Heart left ventricle (tissue), 16 donors: Measurements from ENCODE around the gene CCDC148. TPM values are rescaled to one million over a fixed set of nuclear protein-coding genes. Genes with fewer than 3 reads are reported as not detected.
"Not testable (repeated sequence)": the region's sequence is repeated elsewhere in the genome, so short reads cannot be mapped to it uniquely, and the experiment has no call there.

ENCODE experiments used
- ATAC-seq, 4 donors: fragments of 200-7000 bp; cut with Tn5 transposase; one replicate each; pipeline ENCODE4 v1.9.1; 2020 to 2022; ENCODE audit warnings: moderate library complexity in 4 of 4, mild to moderate bottlenecking in 3 of 4, moderate number of reproducible peaks in 1 of 4
- DNase-seq, 5 donors: peaks; one replicate each; pipeline ENCODE4 v3.0.0-alpha.2; 2020
- H3K27ac ChIP-seq, 12 donors: fragments of 200-600 bp; sonication (generic) in 4 of 12; one replicate each; pipeline versions ENCODE4 v1.5.0 to v1.8.0; 2016 to 2022; ENCODE audit warnings: mild to moderate bottlenecking in 2 of 12
- H3K27me3 ChIP-seq, 9 donors: fragments of 200-600 bp; sonication (generic) in 2 of 9; one replicate each; pipeline versions ENCODE4 v1.5.1 to v1.8.0; 2016 to 2022; ENCODE audit warnings: mild to moderate bottlenecking in 3 of 9
- H3K36me3 ChIP-seq, 9 donors: fragments of 200-600 bp; sonication (generic) in 2 of 9; one replicate each; pipeline versions ENCODE4 v1.5.0 to v1.8.0; 2018 to 2022; ENCODE audit warnings: mild to moderate bottlenecking in 2 of 9
- H3K4me1 ChIP-seq, 12 donors: fragments of 200-600 bp; sonication (generic) in 4 of 12; one replicate each; pipeline versions ENCODE4 v1.5.0 to v1.8.0; 2016 to 2022; ENCODE audit warnings: mild to moderate bottlenecking in 3 of 12
- H3K4me3 ChIP-seq, 12 donors: fragments of 200-600 bp; sonication (generic) in 4 of 12; one replicate each; pipeline versions ENCODE4 v1.5.0 to v1.8.0; 2017 to 2022; ENCODE audit warnings: mild to moderate bottlenecking in 9 of 12, moderate library complexity in 4 of 12
- H3K9me3 ChIP-seq, 12 donors: fragments of 200-600 bp; sonication (generic) in 4 of 12; one replicate each; pipeline versions ENCODE4 v1.5.0 to v1.8.0; 2016 to 2022; ENCODE audit warnings: mild to moderate bottlenecking in 1 of 12
- CTCF ChIP-seq, 12 donors: fragments of 200-600 bp; sonication (generic) in 4 of 12; IDR thresholded peaks; one replicate each; pipeline versions ENCODE4 v1.5.0 to v1.8.0; 2018 to 2022; ENCODE audit warnings: antibody characterized with exemption in 12 of 12, mild to moderate bottlenecking in 5 of 12
- POLR2A ChIP-seq, 2 donors: fragments of 450-650 bp; IDR thresholded peaks; one replicate each; pipeline ENCODE4 v1.6.1; 2017; ENCODE audit warnings: antibody characterized with exemption in 2 of 2, mild to moderate bottlenecking in 2 of 2, moderate library complexity in 2 of 2
- WGBS, 4 donors: extraction: QIAGEN DNeasy Blood & Tissue Kit in 2 of 4; methylation state at CpG; one replicate each; pipeline versions ENCODE4 v1.1.5 to v1.1.7; 2013 to 2018; 5-methylcytosine and 5-hydroxymethylcytosine counted together
- intact Hi-C, 10 donors: fragments of 100-400 bp; cut with DNase I; formaldehyde crosslinking; loops; one replicate each; pipeline versions ENCODE4 v1.11.1 to v1.14.2; 2022
- polyA plus RNA-seq, 2 donors: library from polyadenylated mRNA; stranded (reverse); fragments of 200-250 nt; gene quantifications; one replicate each; pipeline ENCODE4 v1.2.3, GENCODE V29; 2013
- total RNA-seq, 9 donors: library from RNA; depleted of rRNA in 2 of 9; stranded (reverse); fragments of >200 nt in 2 of 9; fragmentation: NEBNext Ultra II Directional in 3 of 9; extraction: Animal tissue kit (Norgen Biotek cat#: 25700) in 3 of 9; gene quantifications; one replicate each; pipeline versions ENCODE4 v1.1.0 to v1.2.4, GENCODE V29; 2016 to 2023
- donor health status: ischemic (EF 13 %, LVEDD 7.1; RV severe dilation, severe dysfunction).
- donor health status: healthy with polysubstance abuse.
- donor health status: DM: no; HTN: yes; CAD: no.
- donor health status: DM: no; HTN: no; CAD: no.
- donor health status: ischemic (EF 25% LVEDD 6.9; RV normal size, moderate dysfunction).
- donor health status: ischemic (EF 25% LVEDD 5.7; RV mildly dilated, moderate dysfunction).
- donor health status: healthy.
- donor health status: DM: yes; HTN: yes; CAD: no.
- donor health status: ischemic (EF 35%, LVEDD 5.7; RV mildly dilated, moderate dysfunction).
- donor health status: nonischemic (EF 11% LVEDD 7.7; RV severe dilation, severe dysfunction).
- donor health status: DM: yes; HTN: yes; CAD: no.
- donor health status: PGD.
- donor health status: ischemic (EF 29% LVEDD 5.4; RV normal size, mild dysfunction).
- donor health status: nonischemic (EF 23%, LVEDD 6.1; RV moderate dilation, normal function).

Gene CCDC148
- total and polyA plus RNA-seq, 11 donors = 0.24 to 1.2 (median 0.75) TPM; not detected in 2

DNA sequence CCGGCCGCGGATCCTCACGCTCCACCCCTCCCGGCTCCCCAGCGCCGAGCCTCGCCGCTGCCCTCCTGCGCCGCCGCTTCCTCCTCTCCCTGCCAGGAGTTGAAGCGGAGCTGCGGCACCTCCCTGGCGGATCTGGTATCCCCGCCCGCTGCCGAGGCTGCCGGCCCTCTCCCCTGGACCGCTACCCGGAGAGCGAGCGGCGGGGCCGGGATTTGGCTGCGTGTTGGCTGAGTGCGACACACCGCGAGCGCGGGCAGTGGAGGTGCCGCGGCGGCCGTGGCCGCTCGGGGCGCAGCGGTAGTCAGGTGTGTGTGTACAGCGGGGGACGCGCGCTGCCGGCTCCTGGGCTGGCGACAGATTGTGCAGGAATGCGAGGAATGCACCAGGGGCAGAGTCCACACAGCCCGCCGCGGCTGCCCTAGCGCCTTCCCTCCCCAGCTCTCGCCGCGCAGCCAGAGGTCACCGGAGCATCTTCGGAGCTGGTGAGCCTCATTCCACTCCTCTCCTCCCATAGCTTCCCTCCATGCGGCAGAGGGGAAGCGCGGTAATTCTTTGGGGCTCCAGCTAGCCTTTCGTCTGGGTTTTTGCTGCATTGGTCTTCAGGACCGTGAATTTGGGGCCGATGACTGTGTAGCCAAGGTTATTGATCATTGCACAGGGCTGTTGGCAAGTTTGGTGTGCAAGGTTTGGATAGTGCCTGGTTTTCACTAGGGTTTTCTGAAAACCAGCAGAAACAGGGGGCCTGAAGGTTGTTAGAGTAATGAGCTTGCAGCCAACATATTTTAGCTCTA is 1.5 kb upstream of the CCDC148 start:
- Histone ChIP-seq H3K27me3 (no peaks in the 10 kb centered on the region), H3K4me1 (peaks cover 0 to 42% (median 21%) of the 10 kb centered on the region in 12 donors), H3K36me3 (no peaks in the 10 kb centered on the region), H3K4me3 (peak overlapping the region; percentile 66 to 98 (median 87)), H3K9me3 (no peaks in the 10 kb centered on the region), H3K27ac (peak overlapping the region; percentile 89 to 98 (median 96))
- intact Hi-C loops = loop anchor here (2.0 to 10.0 kb wide), 17 partner anchors 79 to 681 kb away; partner anchors contain the start of gene ACVR1 (in 1 of the 10)
- 0 to 2% (median 1%) methylated on average over 20 to 61 of the region's 61 CpGs for WGBS, 4 donors
- peak; percentile 48 to 71 (median 68) for ATAC-seq
- DNase-seq = peak in 4 of 5 donors; percentile 60 to 77 (median 66)
- TF ChIP-seq POLR2A (IDR thresholded peaks at IDR 0.05) (peak in 1 of 2 donors; percentile 52), CTCF (IDR thresholded peaks at IDR 0.05) (peak in 9 of 12 donors; percentile 13 to 52 (median 29))

DNA sequence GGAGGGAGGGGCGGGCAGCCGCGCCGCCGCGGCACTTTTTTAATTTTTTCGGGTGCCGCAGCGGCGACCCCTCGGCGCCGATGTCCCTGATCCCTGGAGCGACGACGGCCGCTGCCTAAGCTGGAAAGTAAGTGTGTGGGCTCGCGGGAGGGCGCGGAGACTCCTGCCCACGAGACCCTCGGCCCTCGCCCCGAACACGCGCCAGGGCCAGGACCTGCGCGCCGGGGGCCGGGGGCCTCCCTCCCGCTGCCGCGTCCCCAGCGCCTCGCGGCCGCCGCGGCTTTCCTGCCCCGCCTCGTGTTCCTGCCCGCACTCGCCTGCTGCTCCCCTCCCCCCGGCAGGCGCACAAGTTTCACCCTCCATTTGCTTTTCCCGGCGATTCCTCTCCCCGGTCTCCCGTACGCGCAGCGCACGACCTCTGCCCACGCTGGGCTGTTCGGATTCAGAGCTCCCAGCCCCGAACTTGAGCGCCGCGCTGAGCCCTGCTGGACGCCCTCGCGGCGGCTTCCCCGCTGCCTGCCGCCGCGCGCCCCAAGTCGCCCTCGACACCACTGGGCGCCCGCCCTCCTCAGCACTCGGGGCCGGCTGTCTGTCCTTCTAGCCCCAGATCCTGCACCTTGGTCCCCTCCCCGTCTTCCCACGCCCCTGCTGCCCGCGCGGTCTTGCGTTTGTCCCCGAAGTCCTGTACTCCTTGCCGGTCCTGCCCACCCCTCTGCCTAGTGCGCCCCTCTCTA is 706 bp upstream of the CCDC148 start:
- TF ChIP-seq CTCF (IDR thresholded peaks at IDR 0.05) (peak in 2 of 12 donors; percentile 6 to 8), POLR2A (IDR thresholded peaks at IDR 0.05) (no peak)
- no peaks in the 10 kb centered on the region for H3K9me3 ChIP-seq
- peak overlapping the region; percentile 89 to 98 (median 96) for H3K27ac ChIP-seq
- H3K4me1 ChIP-seq = peaks cover 0 to 42% (median 21%) of the 10 kb centered on the region in 12 donors
- no peaks in the 10 kb centered on the region for H3K27me3 ChIP-seq
- peak overlapping the region; percentile 66 to 98 (median 87) for H3K4me3 ChIP-seq
- DNase-seq (peak; percentile 59 to 85 (median 69)), ATAC-seq (peak in 3 of 4 donors; percentile 22 to 61 (median 40))
- 0 to 1% (median 0%) methylated on average over 49 to 83 of the region's 84 CpGs for WGBS, 4 donors
- H3K36me3 ChIP-seq = no peaks in the 10 kb centered on the region
- intact Hi-C loops = loop anchor here (2.0 to 10.0 kb wide), 17 partner anchors 80 to 680 kb away; partner anchors contain the start of gene ACVR1 (in 1 of the 10)

DNA sequence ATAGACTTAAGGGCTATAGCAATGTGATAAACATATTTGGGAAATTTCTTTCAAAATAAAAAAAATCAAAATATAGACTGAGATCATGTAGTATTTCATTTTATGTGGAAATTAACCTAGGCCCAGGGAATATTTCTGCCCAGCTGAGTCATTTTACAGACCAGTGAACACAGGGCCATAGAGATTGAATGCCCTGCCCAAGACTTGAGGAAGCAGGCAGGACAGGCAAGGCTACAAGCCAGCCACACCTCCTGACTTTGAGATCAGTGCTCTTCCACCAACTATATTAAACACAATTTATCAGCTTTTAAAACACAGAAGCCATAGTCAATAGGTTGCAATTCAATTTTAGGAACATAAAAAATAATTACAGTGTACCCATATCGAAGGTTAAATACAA is 12.9 kb downstream of the CCDC148 start:
- DNase-seq = no peak
- TF ChIP-seq POLR2A (IDR thresholded peaks at IDR 0.05) (no peak), CTCF (IDR thresholded peaks at IDR 0.05) (no peak)
- no peak for ATAC-seq
- H3K9me3 ChIP-seq = peaks cover 0 to 10% (median 0%) of the 10 kb centered on the region in 12 donors
- H3K4me3 ChIP-seq = no peak overlapping the region
- WGBS, 4 donors = 94 to 100% (median 98%) methylated on average over 1 of the region's 1 CpG
- H3K4me1 ChIP-seq = no peaks in the 10 kb centered on the region
- intact Hi-C loops = no loop called here
- no peaks in the 10 kb centered on the region for H3K36me3 ChIP-seq
- no peak overlapping the region for H3K27ac ChIP-seq
- no peaks in the 10 kb centered on the region for H3K27me3 ChIP-seq

DNA sequence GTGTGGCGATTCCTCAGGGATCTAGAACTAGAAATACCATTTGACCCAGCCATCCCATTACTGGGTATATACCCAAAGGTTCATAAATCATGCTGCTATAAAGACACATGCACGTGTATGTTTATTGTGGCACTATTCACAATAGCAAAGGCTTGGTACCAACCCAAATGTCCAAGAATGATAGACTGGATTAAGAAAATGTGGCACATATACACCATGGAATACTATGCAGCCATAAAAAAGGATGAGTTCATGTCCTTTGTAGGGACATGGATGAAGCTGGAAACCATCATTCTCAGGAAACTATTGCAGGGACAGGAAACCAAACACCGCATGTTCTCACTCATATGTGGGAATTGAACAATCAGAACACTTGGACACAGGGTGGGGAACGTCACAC is 17.5 kb downstream of the CCDC148 start:
- WGBS, 4 donors = 84 to 96% (median 90%) methylated on average over 3 to 4 of the region's 4 CpGs
- intact Hi-C loops, H3K4me3 ChIP-seq, ATAC-seq, H3K27ac ChIP-seq, H3K4me1 ChIP-seq, DNase-seq, H3K36me3 ChIP-seq, H3K27me3 ChIP-seq: not testable (repeated sequence)
- peaks cover 0 to 21% (median under 1%) of the 10 kb centered on the region in 12 donors for H3K9me3 ChIP-seq

DNA sequence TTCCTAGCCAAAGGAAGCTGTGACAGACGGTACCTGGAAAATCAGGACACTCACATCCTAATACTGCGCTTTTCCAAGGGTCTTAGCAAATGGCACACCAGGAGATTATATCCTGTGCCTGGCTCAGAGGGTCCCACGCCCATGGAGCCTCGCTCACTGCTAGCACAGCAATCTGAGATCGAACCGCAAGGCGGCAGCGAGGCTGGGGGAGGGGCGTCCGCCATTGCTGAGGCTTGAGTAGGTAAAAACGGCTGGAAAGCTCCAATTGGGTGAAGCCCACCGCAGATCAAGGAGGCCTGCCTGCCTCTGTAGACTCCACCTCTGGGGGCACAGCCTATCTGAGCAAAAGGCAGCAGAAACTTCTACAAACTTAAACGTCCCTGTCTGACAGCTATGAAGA is 22.8 kb downstream of the CCDC148 start:
- DNase-seq, H3K27me3 ChIP-seq, H3K4me1 ChIP-seq, intact Hi-C loops, H3K27ac ChIP-seq, H3K36me3 ChIP-seq, H3K4me3 ChIP-seq, ATAC-seq: not testable (repeated sequence)
- 87 to 96% (median 91%) methylated on average over 13 of the region's 13 CpGs for WGBS, 4 donors
- H3K9me3 ChIP-seq = peaks cover 0 to 47% (median 9%) of the 10 kb centered on the region in 12 donors
